HG03521 (cell line): ENCODE measurements around the gene PLCB1.
"Not testable (repeated sequence)": the region's sequence is repeated elsewhere in the genome, so short reads cannot be mapped to it uniquely, and the experiment has no call there.

Experiments
- ATAC-seq: cut with Tn5 transposase; IDR thresholded peaks from one replicate; pipeline ENCODE4 v1.9.1; 2021; ENCODE audit warnings: mild to moderate bottlenecking, moderate library complexity; ENCODE audit not compliant: unreplicated experiment

The PLCB1 gene

DNA sequence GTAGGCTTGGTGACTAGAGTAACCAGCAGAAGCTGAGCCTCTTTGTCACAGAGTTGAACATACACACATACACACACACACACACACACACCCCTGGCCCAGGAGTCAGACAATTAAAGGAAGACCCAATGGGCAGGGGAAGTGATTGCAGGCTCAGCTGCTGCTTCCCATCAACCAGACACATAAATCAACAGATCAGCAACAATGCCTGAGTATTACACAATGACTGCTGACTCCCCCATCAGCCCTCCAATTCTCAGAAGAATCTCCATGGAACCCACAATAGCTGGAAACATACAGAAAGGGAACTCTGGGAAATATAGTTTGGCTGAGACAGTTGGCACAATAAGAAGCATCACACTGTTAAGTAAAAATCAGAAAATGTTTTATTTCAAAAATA lies 666.4 kb downstream of the PLCB1 start:
- no peak for ATAC-seq

GRCh38 chr20:8800089-8800488 lies 668.0 kb downstream of the PLCB1 start:
- no peak for ATAC-seq

- ATAC-seq = no peak
These were observed 669.6 kb downstream of the PLCB1 start for GRCh38 chr20:8801686-8802085.

DNA sequence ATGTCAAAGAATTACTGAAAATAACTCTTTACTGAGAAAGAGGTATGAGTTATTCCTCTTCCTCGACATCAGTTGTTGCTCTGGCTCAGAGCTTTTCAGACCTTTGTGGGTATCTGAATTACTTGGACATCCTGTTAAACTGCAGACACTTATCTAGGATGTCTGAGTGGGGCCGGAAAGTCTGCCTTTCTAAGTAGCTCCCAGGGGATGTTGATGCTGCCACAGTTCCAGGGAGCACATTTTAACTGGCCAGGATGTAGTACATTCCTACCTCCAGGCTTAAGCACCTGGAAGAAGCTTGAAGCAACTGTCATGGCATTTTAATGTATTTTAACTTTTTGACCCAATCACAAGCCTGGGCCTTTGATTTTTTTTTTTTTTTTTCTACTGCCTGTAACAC lies 671.0 kb downstream of the PLCB1 start:
- no peak for ATAC-seq

GRCh38 chr20:8803941-8804340 lies 671.9 kb downstream of the PLCB1 start:
- ATAC-seq = no peak

DNA sequence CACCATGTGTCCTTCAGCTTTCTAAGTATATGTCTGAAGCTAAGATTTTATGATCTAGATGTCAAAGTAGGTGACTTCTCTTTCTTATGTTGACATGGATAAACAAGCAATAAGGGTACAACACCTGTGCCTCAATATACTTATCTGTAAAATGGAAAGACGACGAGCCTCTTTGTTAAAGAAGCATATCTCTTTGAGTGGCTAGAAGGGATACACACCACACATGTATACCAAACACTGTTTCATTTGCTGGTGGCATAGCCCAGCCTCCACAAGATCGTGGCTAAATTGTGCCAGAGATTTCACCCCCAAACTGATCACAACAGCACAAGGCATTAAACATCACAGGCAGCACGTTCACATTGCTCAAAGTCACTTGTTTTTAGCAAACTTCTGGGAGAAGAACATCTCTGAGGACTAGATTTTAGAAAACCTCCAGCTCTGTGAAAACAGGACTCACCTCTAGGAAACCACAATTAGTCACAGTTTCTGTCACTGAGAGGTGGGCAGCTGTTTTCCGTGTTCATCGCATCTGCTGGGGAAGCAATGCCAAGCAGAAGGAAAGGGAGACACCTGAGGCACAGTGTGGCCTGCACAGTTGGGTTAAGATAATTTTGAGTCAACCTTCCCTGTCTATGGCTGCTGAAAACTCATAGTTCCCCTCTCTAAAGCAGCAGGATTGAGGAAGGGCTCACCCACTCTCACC lies 673.8 kb downstream of the PLCB1 start:
- ATAC-seq = no peak

DNA sequence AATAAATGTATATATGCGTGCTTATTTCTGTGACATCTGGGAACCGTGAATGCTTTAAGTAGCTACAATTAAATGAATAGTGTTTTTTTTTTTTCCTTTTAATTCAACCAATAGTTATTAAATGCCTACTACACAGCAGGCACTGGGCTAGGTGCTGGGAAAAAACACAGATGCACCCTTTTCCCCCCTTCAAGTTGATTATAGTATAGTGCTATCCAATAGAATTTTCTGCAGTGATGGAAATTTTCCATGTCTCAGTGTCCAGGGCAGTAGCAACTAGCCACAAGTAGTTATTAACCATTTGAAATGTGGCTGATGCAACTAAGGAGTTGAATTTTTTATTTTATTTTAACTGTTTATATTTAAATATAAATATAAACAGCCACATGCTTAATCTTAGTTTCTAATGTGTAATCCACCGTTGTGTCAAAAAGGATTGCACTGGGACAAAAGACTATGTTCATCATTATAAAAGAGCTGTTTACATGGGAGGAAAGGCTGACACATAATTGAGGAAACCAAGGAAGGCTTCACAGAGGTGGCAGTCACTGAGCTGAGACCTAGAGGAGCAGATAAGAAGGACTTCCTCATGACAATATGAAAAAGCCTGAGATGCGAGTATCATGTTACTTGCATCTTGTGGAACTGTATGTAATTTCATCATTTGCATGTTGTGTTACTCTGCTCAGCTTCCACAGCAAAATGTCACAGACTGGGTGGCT lies 675.6 kb downstream of the PLCB1 start:
- ATAC-seq = no peak

DNA sequence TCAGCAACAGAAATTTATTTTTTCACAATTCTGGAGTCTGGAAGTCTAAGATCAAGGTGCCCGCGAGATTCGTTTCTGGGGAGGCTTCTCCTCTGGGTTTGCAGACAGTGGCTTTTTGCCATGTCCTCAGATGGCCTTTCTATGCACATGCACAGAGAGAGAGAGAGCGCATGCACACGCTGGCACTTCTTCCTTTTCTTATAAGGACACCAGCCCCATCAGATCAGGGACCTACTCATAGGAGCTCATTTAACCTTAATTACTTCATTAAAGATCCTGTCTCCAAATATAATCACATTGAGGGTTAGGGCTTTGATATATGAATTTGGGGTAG lies 676.1 kb downstream of the PLCB1 start:
- ATAC-seq = no peak

- ATAC-seq = no peak
These were observed 677.3 kb downstream of the PLCB1 start for GRCh38 chr20:8809107-8809953.

- ATAC-seq = no peak
These were observed 679.9 kb downstream of the PLCB1 start for GRCh38 chr20:8811801-8812594.

DNA sequence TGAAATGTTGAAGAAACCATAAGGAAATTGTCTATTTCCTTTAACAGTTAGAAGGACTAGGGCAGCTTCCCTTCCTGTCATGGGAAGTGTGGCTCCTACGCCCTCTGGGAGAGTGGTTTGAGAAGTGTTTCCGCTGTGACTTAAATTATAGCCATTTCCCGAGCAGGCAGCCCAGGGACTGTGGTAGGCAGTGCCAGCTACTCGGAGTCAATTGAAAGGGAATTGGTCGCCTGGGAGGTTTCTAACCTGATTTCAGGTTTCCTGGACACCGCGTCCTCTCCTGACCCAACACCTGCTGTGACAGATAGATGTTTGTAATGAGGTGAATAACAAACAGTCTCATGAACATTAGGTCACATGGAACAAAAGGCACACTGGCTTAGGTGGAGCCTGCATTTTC lies 680.8 kb downstream of the PLCB1 start:
- ATAC-seq = no peak

GRCh38 chr20:8815208-8815607 lies 683.1 kb downstream of the PLCB1 start:
- no peak for ATAC-seq

- no peak for ATAC-seq
These were observed 697.2 kb downstream of the PLCB1 start for GRCh38 chr20:8829256-8829655.

GRCh38 chr20:8834294-8834693 lies 702.2 kb downstream of the PLCB1 start:
- ATAC-seq = not testable (repeated sequence)

GRCh38 chr20:8834851-8835250 lies 702.8 kb downstream of the PLCB1 start:
- ATAC-seq = no peak

GRCh38 chr20:8837396-8837795 lies 705.3 kb downstream of the PLCB1 start:
- ATAC-seq = no peak

- ATAC-seq = no peak
These were observed 710.5 kb downstream of the PLCB1 start for GRCh38 chr20:8842525-8842924.

- no peak for ATAC-seq
These were observed 712.1 kb downstream of the PLCB1 start for GRCh38 chr20:8844179-8844578.

- ATAC-seq = no peak
These were observed 717.9 kb downstream of the PLCB1 start for GRCh38 chr20:8849990-8850389.

- ATAC-seq = no peak
These were observed 719.4 kb downstream of the PLCB1 start for GRCh38 chr20:8851446-8851845.

- ATAC-seq = not testable (repeated sequence)
These were observed 719.9 kb downstream of the PLCB1 start for GRCh38 chr20:8851919-8852318.
